CD4-positive, CD25-positive, alpha-beta regulatory T cell (primary cell): ENCODE results near the gene DUSP2. TPM values are rescaled to one million over a fixed set of nuclear protein-coding genes. Genes with fewer than 3 reads are reported as not detected.
A peak's percentile ranks its signal among the peaks of the same experiment; 100 is the strongest.

Experiments used
- ATAC-seq, 2 donors: fragments of 150-1000 bp; cut with Tn5 transposase; one replicate each; pipeline ENCODE4 v1.10.0; 2021; ENCODE audit warnings: low read depth in 2 of 2, moderate number of reproducible peaks in 2 of 2, moderate library complexity in 1 of 2
- DNase-seq, 3 donors: peaks; one replicate each; pipeline versions ENCODE4 v3.0.0 to v3.0.0-alpha.2; 2012 to 2022; ENCODE audit warnings: mixed read lengths in 1 of 3
- H3K27ac ChIP-seq: one replicate; pipeline ENCODE4 v1.7.0; 2013; ENCODE audit warnings: mild to moderate bottlenecking, low read length; ENCODE audit not compliant: insufficient read depth, poor library complexity, severe bottlenecking
- H3K27me3 ChIP-seq: one replicate; pipeline ENCODE4 v1.7.0; 2013; ENCODE audit warnings: low read length; ENCODE audit not compliant: control insufficient read depth, insufficient read depth
- H3K36me3 ChIP-seq: one replicate; pipeline ENCODE4 v1.7.0; 2013; ENCODE audit warnings: mild to moderate bottlenecking, low read length, moderate library complexity; ENCODE audit not compliant: control insufficient read depth, insufficient read depth
- H3K4me1 ChIP-seq: 2 replicates; pipeline ENCODE4 v1.7.0; 2013; ENCODE audit warnings: mild to moderate bottlenecking, low read length; ENCODE audit not compliant: insufficient read depth, control insufficient read depth, poor library complexity, severe bottlenecking
- H3K4me3 ChIP-seq: one replicate; pipeline ENCODE4 v1.7.0; 2013; ENCODE audit warnings: low read depth, mild to moderate bottlenecking, low read length, moderate library complexity
- H3K9me3 ChIP-seq, 2 experiments: 1 replicate in 1 of 2; 2 replicates in 1 of 2; pipeline ENCODE4 v1.7.0; 2013; ENCODE audit warnings: low read length in 2 of 2, mild to moderate bottlenecking in 1 of 2, moderate library complexity in 1 of 2; ENCODE audit not compliant: control insufficient read depth in 2 of 2
- H3K27ac Mint-ChIP-seq, 3 donors: one replicate each; pipeline ENCODE4 v1.8.0; 2020 to 2022; ENCODE audit warnings: mild to moderate bottlenecking in 3 of 3, mixed read lengths in 3 of 3, moderate library complexity in 2 of 3
- H3K27me3 Mint-ChIP-seq: one replicate; pipeline ENCODE4 v1.8.0; 2022; ENCODE audit warnings: mild to moderate bottlenecking, mixed read lengths
- H3K36me3 Mint-ChIP-seq: one replicate; pipeline ENCODE4 v1.8.0; 2020; ENCODE audit warnings: mixed read lengths
- H3K4me1 Mint-ChIP-seq, 4 donors: one replicate each; pipeline ENCODE4 v1.8.0; 2020 to 2022; ENCODE audit warnings: mixed read lengths in 4 of 4, mild to moderate bottlenecking in 1 of 4
- H3K4me3 Mint-ChIP-seq, 4 donors: one replicate each; pipeline ENCODE4 v1.8.0; 2020 to 2022; ENCODE audit warnings: mild to moderate bottlenecking in 4 of 4, mixed read lengths in 4 of 4, moderate library complexity in 3 of 4
- H3K9me3 Mint-ChIP-seq, 7 donors: one replicate each; pipeline ENCODE4 v1.8.0; 2020 to 2022; ENCODE audit warnings: mixed read lengths in 7 of 7, mild to moderate bottlenecking in 3 of 7, moderate library complexity in 2 of 7
- polyA plus RNA-seq, 4 donors: library from polyadenylated mRNA; unstranded; fragments of 300-500 nt; fragmentation: Illumina TruSeq; gene quantifications; one replicate each; pipeline ENCODE4 v1.2.3, GENCODE V29; 2021
- total RNA-seq: library from RNA; stranded (reverse); gene quantifications from one replicate; pipeline ENCODE4 v1.2.3, GENCODE V29; 2022

Gene DUSP2
- total and polyA plus RNA-seq, 5 donors from 2014 or later = 30.8 to 566 (median 47.2) TPM

DNA sequence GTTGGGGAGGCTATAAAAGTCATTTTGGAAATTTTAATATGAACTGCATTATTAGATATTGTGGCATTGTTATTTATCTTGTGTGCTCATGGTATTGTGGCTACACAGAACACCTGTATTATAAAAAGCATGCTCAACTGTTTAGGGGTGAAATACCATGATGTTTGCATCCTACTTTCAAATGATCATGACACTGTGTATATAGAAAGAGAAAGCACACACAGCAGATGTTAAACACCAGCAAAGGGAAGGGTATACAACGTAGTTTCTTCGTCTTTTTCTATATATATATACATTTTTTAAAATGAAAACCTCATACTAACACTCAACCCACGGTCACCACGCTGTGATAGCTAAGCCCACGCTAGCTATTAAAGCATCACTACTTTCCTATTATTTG lies 36.3 kb upstream of the DUSP2 start:
- Mint-ChIP-seq H3K27ac (peak overlapping the region in 2 of 3 donors; percentile 2 to 6), H3K9me3 (no peaks in the 10 kb centered on the region)

DNA sequence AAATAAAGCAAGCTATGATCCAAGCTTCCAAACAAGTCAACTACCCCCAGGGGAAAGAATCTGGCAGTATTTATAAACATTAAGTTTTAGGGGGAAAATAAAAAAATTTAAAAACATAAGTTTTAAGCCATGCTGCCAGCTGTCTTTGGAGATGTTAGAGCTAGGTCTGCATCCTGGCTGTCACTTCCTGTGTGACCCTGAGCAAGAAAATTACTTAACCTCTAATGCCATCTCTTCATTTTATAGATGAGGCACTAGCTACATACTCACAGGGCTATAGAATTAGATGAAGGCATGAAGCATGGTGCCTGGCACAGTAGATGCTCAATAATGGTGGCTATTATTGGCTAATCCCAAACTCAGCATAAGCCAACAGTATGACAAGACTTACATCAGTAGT lies 35.3 kb upstream of the DUSP2 start:
- peak overlapping the region in 1 of 3 donors; percentile 23 for H3K27ac Mint-ChIP-seq
- H3K9me3 Mint-ChIP-seq = no peaks in the 10 kb centered on the region
- no peak overlapping the region for H3K4me3 Mint-ChIP-seq
- ATAC-seq (peak in 1 of 2 donors; percentile 37), DNase-seq (peak in 1 of 3 donors; percentile 34)
- no peaks in the 10 kb centered on the region for H3K9me3 ChIP-seq
- peaks cover 0 to 7% (median 1%) of the 10 kb centered on the region in 4 donors for H3K4me1 Mint-ChIP-seq
- H3K4me3 ChIP-seq = no peak overlapping the region
- H3K27me3 Mint-ChIP-seq = no peaks in the 10 kb centered on the region
- peaks cover 6% of the 10 kb centered on the region for H3K4me1 ChIP-seq
- no peak overlapping the region for H3K27ac ChIP-seq
- peaks cover 15% of the 10 kb centered on the region for H3K36me3 ChIP-seq
- H3K27me3 ChIP-seq = no peaks in the 10 kb centered on the region
- peaks cover 14% of the 10 kb centered on the region for H3K36me3 Mint-ChIP-seq

More for the DNA sequence above, 36.3 kb upstream of the DUSP2 start:
- Mint-ChIP-seq H3K27me3 (no peaks in the 10 kb centered on the region), H3K4me3 (no peak overlapping the region), H3K4me1 (peaks cover 0 to 7% (median 1%) of the 10 kb centered on the region in 4 donors), H3K36me3 (peaks cover 14% of the 10 kb centered on the region)
- peaks cover 25% of the 10 kb centered on the region for H3K36me3 ChIP-seq
- H3K27me3 ChIP-seq = no peaks in the 10 kb centered on the region
- no peak for ATAC-seq
- H3K4me3 ChIP-seq = no peak overlapping the region
- DNase-seq = no peak
- no peaks in the 10 kb centered on the region for H3K9me3 ChIP-seq
- H3K4me1 ChIP-seq = peaks cover 6% of the 10 kb centered on the region
- no peak overlapping the region for H3K27ac ChIP-seq

GRCh38 chr2:96180002-96180401 lies 34.8 kb upstream of the DUSP2 start:
- Mint-ChIP-seq H3K9me3 (no peaks in the 10 kb centered on the region), H3K27ac (no peak overlapping the region)

DNA sequence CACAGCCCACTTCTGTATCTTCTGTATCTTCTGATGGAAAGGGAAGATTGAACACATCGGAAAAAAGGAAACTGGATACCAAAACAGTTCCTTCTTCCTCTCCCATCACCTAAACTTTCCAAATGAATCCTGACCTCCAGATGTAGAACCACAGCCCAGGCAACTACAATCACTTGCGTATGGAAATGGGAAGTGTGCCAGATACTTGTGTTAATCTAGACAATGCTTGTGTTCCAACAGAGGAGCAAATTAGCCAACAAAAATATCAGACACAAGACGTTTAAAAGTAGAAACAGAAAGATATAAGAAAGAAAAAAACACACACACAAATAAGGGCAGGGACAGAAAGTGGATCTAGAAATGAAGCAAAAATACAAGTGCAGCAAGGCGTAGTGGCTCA lies 31.4 kb upstream of the DUSP2 start:
- peak overlapping the region in 1 of 4 donors; percentile 54 for H3K4me3 Mint-ChIP-seq
- ATAC-seq = no peak

More at GRCh38 chr2:96180002-96180401, 34.8 kb upstream of the DUSP2 start:
- DNase-seq = no peak
- H3K4me1 Mint-ChIP-seq = peaks cover 0 to 7% (median 1%) of the 10 kb centered on the region in 4 donors
- peaks cover 10% of the 10 kb centered on the region for H3K36me3 ChIP-seq
- H3K9me3 ChIP-seq = no peaks in the 10 kb centered on the region
- no peak overlapping the region for H3K4me3 Mint-ChIP-seq
- no peaks in the 10 kb centered on the region for H3K27me3 ChIP-seq
- no peak overlapping the region for H3K27ac ChIP-seq
- no peak for ATAC-seq
- peaks cover 6% of the 10 kb centered on the region for H3K4me1 ChIP-seq
- peaks cover 10% of the 10 kb centered on the region for H3K36me3 Mint-ChIP-seq
- no peak overlapping the region for H3K4me3 ChIP-seq
- H3K27me3 Mint-ChIP-seq = no peaks in the 10 kb centered on the region

DNA sequence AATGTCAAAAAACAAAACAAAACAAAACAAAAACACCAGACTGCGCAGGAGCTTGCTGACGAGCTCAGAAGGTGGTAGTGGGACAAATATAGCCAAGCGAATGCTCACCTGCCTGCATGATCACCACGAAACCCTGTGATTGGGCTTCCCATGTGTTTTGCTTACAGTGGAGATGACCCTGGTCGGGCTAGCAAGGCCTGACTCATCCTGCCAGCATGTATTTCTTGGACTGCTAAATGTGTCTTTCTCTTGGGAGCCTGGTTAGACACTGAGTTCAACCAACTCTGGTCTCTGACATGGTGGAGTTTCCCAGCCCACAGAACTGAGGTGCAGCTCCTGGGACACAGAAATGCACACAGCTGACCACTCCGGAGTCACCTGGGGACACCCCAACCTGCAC lies 30.7 kb upstream of the DUSP2 start:
- DNase-seq (no peak), ATAC-seq (no peak)
- peaks cover 6% of the 10 kb centered on the region for H3K4me1 ChIP-seq
- H3K27me3 Mint-ChIP-seq = no peaks in the 10 kb centered on the region
- H3K27ac Mint-ChIP-seq = no peak overlapping the region
- no peaks in the 10 kb centered on the region for H3K36me3 Mint-ChIP-seq
- no peak overlapping the region for H3K27ac ChIP-seq
- H3K4me3 ChIP-seq = no peak overlapping the region
- no peaks in the 10 kb centered on the region for H3K36me3 ChIP-seq
- H3K27me3 ChIP-seq = no peaks in the 10 kb centered on the region
- H3K9me3 ChIP-seq = no peaks in the 10 kb centered on the region
- H3K4me1 Mint-ChIP-seq = peaks cover 5 to 16% (median 9%) of the 10 kb centered on the region in 4 donors
- no peak overlapping the region for H3K4me3 Mint-ChIP-seq
- H3K9me3 Mint-ChIP-seq = no peaks in the 10 kb centered on the region

More for the DNA sequence above, 31.4 kb upstream of the DUSP2 start:
- Mint-ChIP-seq H3K36me3 (no peaks in the 10 kb centered on the region), H3K4me1 (peaks cover 5 to 16% (median 9%) of the 10 kb centered on the region in 4 donors), H3K27me3 (no peaks in the 10 kb centered on the region), H3K27ac (no peak overlapping the region), H3K9me3 (no peaks in the 10 kb centered on the region)
- no peak overlapping the region for H3K27ac ChIP-seq
- no peaks in the 10 kb centered on the region for H3K36me3 ChIP-seq
- H3K4me3 ChIP-seq = no peak overlapping the region
- DNase-seq = no peak
- H3K4me1 ChIP-seq = peaks cover 6% of the 10 kb centered on the region
- no peaks in the 10 kb centered on the region for H3K9me3 ChIP-seq
- H3K27me3 ChIP-seq = no peaks in the 10 kb centered on the region

- Mint-ChIP-seq H3K27me3 (no peaks in the 10 kb centered on the region), H3K27ac (peak overlapping the region; percentile 63 to 95 (median 70)), H3K4me3 (no peak overlapping the region), H3K36me3 (no peaks in the 10 kb centered on the region), H3K9me3 (no peaks in the 10 kb centered on the region), H3K4me1 (peaks cover 5 to 11% (median 7%) of the 10 kb centered on the region in 4 donors)
- no peaks in the 10 kb centered on the region for H3K9me3 ChIP-seq
- peak; percentile 72 to 83 (median 81) for DNase-seq
- no peaks in the 10 kb centered on the region for H3K27me3 ChIP-seq
- H3K36me3 ChIP-seq = no peaks in the 10 kb centered on the region
- no peak overlapping the region for H3K27ac ChIP-seq
- no peaks in the 10 kb centered on the region for H3K4me1 ChIP-seq
- H3K4me3 ChIP-seq = no peak overlapping the region
- ATAC-seq = peak; percentile 94 to 95
These were observed 29.3 kb upstream of the DUSP2 start for GRCh38 chr2:96174251-96175144.

GRCh38 chr2:96171831-96172230 lies 26.6 kb upstream of the DUSP2 start:
- DNase-seq = no peak
- Histone ChIP-seq H3K36me3 (no peaks in the 10 kb centered on the region), H3K9me3 (no peaks in the 10 kb centered on the region), H3K27ac (no peak overlapping the region), H3K27me3 (no peaks in the 10 kb centered on the region), H3K4me1 (no peaks in the 10 kb centered on the region), H3K4me3 (no peak overlapping the region)
- Mint-ChIP-seq H3K36me3 (no peaks in the 10 kb centered on the region), H3K4me1 (peaks cover 12 to 25% (median 16%) of the 10 kb centered on the region in 4 donors), H3K9me3 (peaks cover 0 to 2% (median 0%) of the 10 kb centered on the region in 7 donors), H3K27ac (peak overlapping the region in 2 of 3 donors; percentile 13 to 75), H3K4me3 (peak overlapping the region in 1 of 4 donors; percentile 75), H3K27me3 (no peaks in the 10 kb centered on the region)
- ATAC-seq = no peak
